Hepatocyte (in vitro differentiated cells): Measurements from ENCODE around the gene ALDOC. TPM values are rescaled to one million over a fixed set of nuclear protein-coding genes. Genes with fewer than 3 reads are reported as not detected.

Source experiments
- DNase-seq: peaks from one replicate; pipeline ENCODE4 v3.0.0-alpha.2; 2016; ENCODE audit warnings: low spot score
- H2AFZ ChIP-seq: fragments of 200-600 bp; sonication (generic); 2 replicates; pipeline ENCODE4 v1.6.0; 2016; ENCODE audit warnings: antibody characterized with exemption, mild to moderate bottlenecking
- H3K27ac ChIP-seq: fragments of 200-600 bp; sonication (generic); 2 replicates; pipeline ENCODE4 v1.5.1; 2016; ENCODE audit warnings: mild to moderate bottlenecking
- H3K27me3 ChIP-seq: fragments of 200-600 bp; sonication (generic); 2 replicates; pipeline ENCODE4 v1.6.1; 2016
- H3K36me3 ChIP-seq: fragments of 200-600 bp; sonication (generic); replicated peaks from 2 replicates; pipeline ENCODE4 v1.5.1; 2016; ENCODE audit warnings: low read depth; ENCODE audit not compliant: insufficient read depth
- H3K4me1 ChIP-seq: fragments of 200-600 bp; sonication (generic); 2 replicates; pipeline ENCODE4 v1.5.1; 2016; ENCODE audit warnings: mild to moderate bottlenecking, moderate library complexity; ENCODE audit not compliant: insufficient read depth
- H3K4me2 ChIP-seq: fragments of 200-600 bp; sonication (generic); 2 replicates; pipeline ENCODE4 v1.6.0; 2016
- H3K4me3 ChIP-seq: fragments of 200-600 bp; sonication (generic); 2 replicates; pipeline ENCODE4 v1.5.1; 2016; ENCODE audit warnings: mild to moderate bottlenecking
- H3K79me2 ChIP-seq: fragments of 200-600 bp; sonication (generic); 2 replicates; pipeline ENCODE4 v1.6.0; 2017; ENCODE audit warnings: mild to moderate bottlenecking
- H3K9me2 ChIP-seq: fragments of 200-600 bp; sonication (generic); replicated peaks from 2 replicates; pipeline ENCODE4 v1.6.0; 2017; ENCODE audit warnings: mild to moderate bottlenecking; ENCODE audit not compliant: insufficient read depth
- H3K9me3 ChIP-seq: fragments of 200-600 bp; sonication (generic); 2 replicates; pipeline ENCODE4 v1.5.1; 2016; ENCODE audit warnings: low read depth, mild to moderate bottlenecking
- H4K20me1 ChIP-seq: fragments of 200-600 bp; sonication (generic); 2 replicates; pipeline ENCODE4 v1.6.0; 2016; ENCODE audit warnings: mild to moderate bottlenecking; ENCODE audit not compliant: insufficient read depth, poor library complexity, severe bottlenecking
- CTCF ChIP-seq: fragments of 200-600 bp; sonication (generic); IDR thresholded peaks from 2 replicates; pipeline ENCODE4 v1.5.1; 2016; ENCODE audit warnings: antibody characterized with exemption, mild to moderate bottlenecking; ENCODE audit not compliant: poor library complexity
- EZH2 ChIP-seq: fragments of 200-600 bp; sonication (generic); IDR thresholded peaks from 2 replicates; pipeline ENCODE4 v1.6.1; 2016; ENCODE audit warnings: antibody characterized with exemption, mild to moderate bottlenecking, borderline replicate concordance
- EZH2phosphoT487 ChIP-seq: fragments of 200-600 bp; sonication (generic); IDR thresholded peaks from one replicate; pipeline ENCODE4 v1.6.1; 2018; ENCODE audit warnings: antibody characterized with exemption, mild to moderate bottlenecking, low read depth, moderate library complexity; ENCODE audit not compliant: unreplicated experiment, severe bottlenecking
- WGBS: methylation state at CpG from one replicate; pipeline ENCODE4 v1.1.6; 2016; ENCODE audit warnings: low lambda C conversion rate; ENCODE audit errors: missing lambda C conversion rate; 5-methylcytosine and 5-hydroxymethylcytosine counted together
- polyA plus RNA-seq: library from polyadenylated mRNA; unstranded; fragments of >200 nt; fragmentation: Nextera tagmentation; extraction: Ambion mirVana; gene quantifications from 2 replicates; pipeline ENCODE4 v1.2.1, GENCODE V29; 2016
- total RNA-seq: library from RNA; depleted of rRNA; stranded (reverse); fragments of >200 nt; gene quantifications from 2 replicates; pipeline ENCODE4 v1.2.3, GENCODE V29; 2014

ALDOC gene
- total and polyA plus RNA-seq, 2 experiments from 2014 or later: 14.9 to 31.8 TPM

GRCh38 chr17:28545787-28546415 is 30.8 kb downstream of the ALDOC start:
- H3K27ac ChIP-seq: no peak overlapping the region
- H3K79me2 ChIP-seq: peaks cover 12% of the 10 kb centered on the region
- H3K4me1 ChIP-seq: peaks cover 3% of the 10 kb centered on the region
- H3K9me3 ChIP-seq: no peaks in the 10 kb centered on the region
- H3K4me2 ChIP-seq: no peak overlapping the region
- H4K20me1 ChIP-seq: peaks cover under 1% of the 10 kb centered on the region
- WGBS: 82% methylated on average over 6 of the region's 6 CpGs
- H2AFZ ChIP-seq: no peak overlapping the region
- no peaks in the 10 kb centered on the region for H3K9me2 ChIP-seq
- no peaks in the 10 kb centered on the region for H3K36me3 ChIP-seq
- no peak overlapping the region for H3K4me3 ChIP-seq
- H3K27me3 ChIP-seq: no peaks in the 10 kb centered on the region
- TF ChIP-seq EZH2 (no peak), CTCF (no peak), EZH2phosphoT487 (no peak)
- no peak for DNase-seq

GRCh38 chr17:28545141-28545503 is 31.6 kb downstream of the ALDOC start:
- H3K36me3 ChIP-seq: no peaks in the 10 kb centered on the region
- H2AFZ ChIP-seq: no peak overlapping the region
- no peaks in the 10 kb centered on the region for H3K4me1 ChIP-seq
- H4K20me1 ChIP-seq: no peaks in the 10 kb centered on the region
- no peak for TF ChIP-seq EZH2phosphoT487
- no peak for TF ChIP-seq CTCF
- TF ChIP-seq EZH2: no peak
- no peak overlapping the region for H3K4me3 ChIP-seq
- H3K9me2 ChIP-seq: no peaks in the 10 kb centered on the region
- no peak for DNase-seq
- H3K79me2 ChIP-seq: peaks cover 5% of the 10 kb centered on the region
- H3K27ac ChIP-seq: no peak overlapping the region
- H3K4me2 ChIP-seq: no peak overlapping the region
- no peaks in the 10 kb centered on the region for H3K27me3 ChIP-seq
- 91% methylated on average over 2 of the region's 2 CpGs for WGBS
- H3K9me3 ChIP-seq: no peaks in the 10 kb centered on the region

- Histone ChIP-seq H3K4me1 (no peaks in the 10 kb centered on the region), H3K9me3 (no peaks in the 10 kb centered on the region)
- 76% methylated on average over 4 of the region's 4 CpGs for WGBS
Observed at GRCh38 chr17:28544402-28545140, 32.1 kb downstream of the ALDOC start.

More at GRCh38 chr17:28544402-28545140, 32.1 kb downstream of the ALDOC start:
- H3K27me3 ChIP-seq: no peaks in the 10 kb centered on the region
- no peaks in the 10 kb centered on the region for H4K20me1 ChIP-seq
- no peak overlapping the region for H3K27ac ChIP-seq
- H3K4me2 ChIP-seq: no peak overlapping the region
- TF ChIP-seq EZH2phosphoT487 (no peak), EZH2 (no peak), CTCF (no peak)
- no peak for DNase-seq
- no peaks in the 10 kb centered on the region for H3K9me2 ChIP-seq
- no peaks in the 10 kb centered on the region for H3K79me2 ChIP-seq
- no peaks in the 10 kb centered on the region for H3K36me3 ChIP-seq
- H3K4me3 ChIP-seq: no peak overlapping the region
- no peak overlapping the region for H2AFZ ChIP-seq
